WTC11 (cell line): ENCODE data around the gene WNT5A. TPM values are rescaled to one million over a fixed set of nuclear protein-coding genes. Genes with fewer than 3 reads are reported as not detected.

ENCODE experiments used
- ATAC-seq: fragments of 200-7000 bp; cut with Tn5 transposase; 2 replicates; pipeline ENCODE4 v1.10.0; 2021; ENCODE audit warnings: mild to moderate bottlenecking, moderate library complexity
- CTCF ChIA-PET: fragments of 300-600 bp; sonication (Branson Sonifier 250); formaldehyde crosslinking; loops from one replicate; lab custom pipeline; 2021; ENCODE audit warnings: antibody characterized with exemption; lab: Charles Lee
- POLR2A ChIA-PET: fragments of 350-600 bp; sonication (Branson Sonifier 250); formaldehyde crosslinking; loops from one replicate; lab custom pipeline; 2021; ENCODE audit warnings: antibody characterized with exemption; lab: Charles Lee
- DNase-seq: peaks from one replicate; pipeline ENCODE4 v3.0.0; 2021; ENCODE audit warnings: low spot score
- H3K27ac Mint-ChIP-seq: 2 replicates; pipeline ENCODE4 v1.8.0; 2021; ENCODE audit warnings: mixed read lengths
- H3K27me3 Mint-ChIP-seq: 2 replicates; pipeline ENCODE4 v1.8.0; 2021; ENCODE audit warnings: low read depth, mild to moderate bottlenecking, moderate library complexity, mixed read lengths
- H3K36me3 Mint-ChIP-seq: 2 replicates; pipeline ENCODE4 v1.8.0; 2021; ENCODE audit warnings: mixed read lengths
- H3K4me1 Mint-ChIP-seq: 2 replicates; pipeline ENCODE4 v1.8.0; 2022; ENCODE audit warnings: mixed read lengths
- H3K4me3 Mint-ChIP-seq: 2 replicates; pipeline ENCODE4 v1.8.0; 2021; ENCODE audit warnings: mild to moderate bottlenecking, moderate library complexity, mixed read lengths
- H3K9me3 Mint-ChIP-seq: 2 replicates; pipeline ENCODE4 v1.8.0; 2021; ENCODE audit warnings: mixed read lengths
- ARID4B ChIP-seq: sonication (generic); formaldehyde crosslinking; IDR thresholded peaks from 2 replicates; pipeline ENCODE4 v1.8.0; 2023; ENCODE audit warnings: missing genetic modification reagents, mild to moderate bottlenecking, borderline replicate concordance
- CREB1 ChIP-seq: sonication (generic); formaldehyde crosslinking; IDR thresholded peaks from 2 replicates; pipeline ENCODE4 v1.8.0; 2023; ENCODE audit warnings: mild to moderate bottlenecking, missing genetic modification reagents
- EMX1 ChIP-seq: fragments of 250-450 bp; sonication (Bioruptor Pico); IDR thresholded peaks from 2 replicates; pipeline ENCODE4 v1.8.0; 2021; ENCODE audit warnings: mild to moderate bottlenecking
- ERG ChIP-seq: fragments of 250-450 bp; sonication (Bioruptor Pico); IDR thresholded peaks from 2 replicates; pipeline ENCODE4 v1.8.0; 2021; ENCODE audit warnings: mild to moderate bottlenecking
- FOXJ3 ChIP-seq: sonication (generic); formaldehyde crosslinking; IDR thresholded peaks from 2 replicates; pipeline ENCODE4 v1.9.0; 2021; ENCODE audit warnings: missing genetic modification reagents, mild to moderate bottlenecking, borderline replicate concordance
- FOXK1 ChIP-seq: sonication (generic); formaldehyde crosslinking; IDR thresholded peaks from 2 replicates; pipeline ENCODE4 v1.8.0; 2022; ENCODE audit warnings: mild to moderate bottlenecking, moderate library complexity, missing genetic modification reagents
- FOXP4 ChIP-seq: sonication (generic); formaldehyde crosslinking; IDR thresholded peaks from 2 replicates; pipeline ENCODE4 v1.8.0; 2022; ENCODE audit warnings: mild to moderate bottlenecking, missing genetic modification reagents
- GTF2I ChIP-seq: fragments of 250-450 bp; sonication (Bioruptor Pico); conservative IDR thresholded peaks from 2 replicates; pipeline ENCODE4 v1.4.0; 2021; ENCODE audit warnings: mild to moderate bottlenecking
- JUN ChIP-seq: sonication (generic); formaldehyde crosslinking; IDR thresholded peaks from 2 replicates; pipeline ENCODE4 v1.8.0; 2023; ENCODE audit warnings: mild to moderate bottlenecking, missing genetic modification reagents
- MAX ChIP-seq: sonication (generic); formaldehyde crosslinking; IDR thresholded peaks from 2 replicates; pipeline ENCODE4 v1.8.0; 2022; ENCODE audit warnings: mild to moderate bottlenecking, missing genetic modification reagents
- NFE2L1 ChIP-seq: sonication (generic); formaldehyde crosslinking; IDR thresholded peaks from 2 replicates; pipeline ENCODE4 v1.8.1; 2023; ENCODE audit warnings: missing genetic modification reagents
- OVOL2 ChIP-seq: fragments of 250-450 bp; sonication (Bioruptor Pico); IDR thresholded peaks from 2 replicates; pipeline ENCODE4 v1.9.0; 2021; ENCODE audit warnings: mild to moderate bottlenecking, borderline replicate concordance
- TEAD1 ChIP-seq: sonication (generic); formaldehyde crosslinking; IDR thresholded peaks from 2 replicates; pipeline ENCODE4 v1.8.0; 2022; ENCODE audit warnings: mild to moderate bottlenecking, missing genetic modification reagents
- ZBTB21 ChIP-seq: sonication (generic); formaldehyde crosslinking; IDR thresholded peaks from 2 replicates; pipeline ENCODE4 v1.8.1; 2023; ENCODE audit warnings: mild to moderate bottlenecking, missing genetic modification reagents, borderline replicate concordance
- ZBTB43 ChIP-seq: sonication (generic); formaldehyde crosslinking; IDR thresholded peaks from 2 replicates; pipeline ENCODE4 v1.8.1; 2023; ENCODE audit warnings: mild to moderate bottlenecking, missing genetic modification reagents
- ZNF219 ChIP-seq: sonication (generic); formaldehyde crosslinking; IDR thresholded peaks from 2 replicates; pipeline ENCODE4 v1.8.0; 2023; ENCODE audit warnings: missing genetic modification reagents, mild to moderate bottlenecking, borderline replicate concordance
- ZNF232 ChIP-seq: sonication (generic); formaldehyde crosslinking; IDR thresholded peaks from 2 replicates; pipeline ENCODE4 v1.8.0; 2022; ENCODE audit warnings: mild to moderate bottlenecking, missing genetic modification reagents
- ZNF263 ChIP-seq: sonication (generic); formaldehyde crosslinking; IDR thresholded peaks from 2 replicates; pipeline ENCODE4 v1.8.1; 2022; ENCODE audit warnings: low read depth, mild to moderate bottlenecking, moderate library complexity, missing genetic modification reagents
- ZNF317 ChIP-seq: sonication (generic); formaldehyde crosslinking; IDR thresholded peaks from 2 replicates; pipeline ENCODE4 v1.8.1; 2023; ENCODE audit warnings: low read depth, mild to moderate bottlenecking, moderate library complexity, missing genetic modification reagents, borderline replicate concordance
- total RNA-seq: library from RNA; stranded (reverse); gene quantifications from 3 replicates; pipeline ENCODE4 v1.2.3, GENCODE V29; 2021

WNT5A gene
- total RNA-seq, 1 experiment from 2014 or later, result 10.6 TPM

DNA sequence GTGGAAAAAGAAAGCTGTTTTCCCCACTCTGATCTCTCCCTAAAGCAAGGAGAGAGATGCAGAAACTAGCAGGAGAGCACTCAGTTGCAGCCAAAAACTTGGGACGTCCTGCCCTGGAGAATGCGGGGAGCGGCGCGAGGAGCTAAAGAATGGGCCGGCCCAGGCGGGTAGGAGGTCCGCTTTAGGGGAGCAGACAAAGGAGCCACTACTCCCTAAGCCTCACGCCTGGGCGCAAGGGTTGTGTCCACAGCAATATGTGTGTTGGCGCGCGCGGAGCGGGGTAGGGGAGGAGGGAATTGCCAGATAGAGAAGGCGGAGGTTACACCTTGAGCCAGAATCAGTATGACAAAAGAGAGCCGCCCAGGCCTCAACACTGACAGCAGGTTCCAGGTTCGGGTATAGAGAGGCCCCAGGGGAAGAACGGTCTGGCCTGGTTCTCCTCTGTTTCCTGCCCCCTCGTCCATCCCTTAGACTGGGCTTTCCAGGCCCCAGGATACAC lies 2.9 kb downstream of the WNT5A start:
- Mint-ChIP-seq H3K27me3 (peaks cover 91% of the 10 kb centered on the region), H3K4me1 (peaks cover 30% of the 10 kb centered on the region), H3K27ac (no peak overlapping the region), H3K9me3 (no peaks in the 10 kb centered on the region), H3K36me3 (no peaks in the 10 kb centered on the region), H3K4me3 (peak overlapping the region; percentile 85)
- ATAC-seq (peak; percentile 3), DNase-seq (peak; percentile 53)
- no peak for TF ChIP-seq EMX1 (CRISPR knock-in tag)
- no peak for TF ChIP-seq ERG (CRISPR knock-in tag)
- TF ChIP-seq MAX, result no peak
- no peak; the same call in 1 of the 2 replicates for TF ChIP-seq ARID4B
- no peak for TF ChIP-seq TEAD1 (CRISPR knock-in tag)
- TF ChIP-seq ZNF219 (CRISPR knock-in tag), result no peak
- no peak for TF ChIP-seq FOXK1 (CRISPR knock-in tag)
- TF ChIP-seq NFE2L1 (CRISPR knock-in tag), result no peak
- no peak for TF ChIP-seq ZBTB21 (CRISPR knock-in tag)
- TF ChIP-seq FOXP4, result no peak
- no peak for TF ChIP-seq ZNF232 (CRISPR knock-in tag)
- no peak for TF ChIP-seq CREB1 (CRISPR knock-in tag)
- no peak for TF ChIP-seq JUN (CRISPR knock-in tag)
- TF ChIP-seq GTF2I (CRISPR knock-in tag), result no peak
- no peak for TF ChIP-seq ZNF317 (CRISPR knock-in tag)
- ChIA-PET POLR2A (no interaction called here), CTCF (interaction anchor here (0.5 to 1.9 kb wide), 22 partner anchors 9 to 767 kb away, joined by 3 to 13 read pairs (median 4); no protein-coding TSS in a partner anchor)

- no peak overlapping the region for H3K27ac Mint-ChIP-seq
- H3K36me3 Mint-ChIP-seq, result no peaks in the 10 kb centered on the region
- peak overlapping the region; percentile 85 for H3K4me3 Mint-ChIP-seq
- H3K27me3 Mint-ChIP-seq, result peaks cover 91% of the 10 kb centered on the region
- TF ChIP-seq OVOL2 (CRISPR knock-in tag) (no peak), ZBTB43 (CRISPR knock-in tag) (no peak), ZNF263 (peak; percentile 62; the same call in 1 of the 2 replicates), FOXJ3 (CRISPR knock-in tag) (no peak)
- H3K4me1 Mint-ChIP-seq, result peaks cover 27% of the 10 kb centered on the region
- no peak for DNase-seq
- POLR2A ChIA-PET, result no interaction called here
- no peaks in the 10 kb centered on the region for H3K9me3 Mint-ChIP-seq
- no peak for ATAC-seq
- CTCF ChIA-PET, result interaction anchor here (0.5 to 2.0 kb wide), 9 partner anchors 8 to 768 kb away, joined by 3 to 13 read pairs (median 5); no protein-coding TSS in a partner anchor
These were observed 3.7 kb downstream of the WNT5A start for GRCh38 chr3:55483196-55484095.
